Neural progenitor cell (in vitro differentiated cells): Measurements from ENCODE around the gene MAP2K1. TPM values are rescaled to one million over a fixed set of nuclear protein-coding genes. Genes with fewer than 3 reads are reported as not detected.

Experiments
- DNase-seq: peaks from one replicate; pipeline ENCODE4 v3.0.0-alpha.2; 2016; ENCODE audit warnings: low spot score
- H2AFZ ChIP-seq: fragments of 200-600 bp; sonication (generic); replicated peaks from 2 replicates; pipeline ENCODE4 v1.6.1; 2016; ENCODE audit warnings: antibody characterized with exemption
- H3F3A ChIP-seq: fragments of 200-600 bp; sonication (generic); 2 replicates; pipeline ENCODE4 v1.6.1; 2016; ENCODE audit warnings: antibody characterized with exemption, low read depth
- H3K27ac ChIP-seq: fragments of 200-600 bp; sonication (generic); 2 replicates; pipeline ENCODE4 v1.5.1; 2016; ENCODE audit warnings: mild to moderate bottlenecking
- H3K27me3 ChIP-seq: fragments of 200-600 bp; sonication (generic); 2 replicates; pipeline ENCODE4 v1.6.1; 2016; ENCODE audit warnings: mild to moderate bottlenecking, moderate library complexity
- H3K36me3 ChIP-seq: fragments of 200-600 bp; sonication (generic); 2 replicates; pipeline ENCODE4 v1.5.1; 2016
- H3K4me1 ChIP-seq: fragments of 200-600 bp; sonication (generic); 2 replicates; pipeline ENCODE4 v1.6.1; 2016; ENCODE audit warnings: mixed run types
- H3K4me2 ChIP-seq: fragments of 200-600 bp; sonication (generic); 2 replicates; pipeline ENCODE4 v1.6.1; 2016
- H3K4me3 ChIP-seq: fragments of 200-600 bp; sonication (generic); 2 replicates; pipeline ENCODE4 v1.5.1; 2016
- H3K79me2 ChIP-seq: fragments of 200-600 bp; sonication (generic); 2 replicates; pipeline ENCODE4 v1.6.1; 2016; ENCODE audit warnings: low read depth
- H3K9ac ChIP-seq: fragments of 200-600 bp; sonication (generic); 2 replicates; pipeline ENCODE4 v1.6.1; 2016
- H3K9me3 ChIP-seq: fragments of 200-600 bp; sonication (generic); 2 replicates; pipeline ENCODE4 v1.5.1; 2016; ENCODE audit warnings: low read depth
- H4K20me1 ChIP-seq: fragments of 200-600 bp; sonication (generic); 2 replicates; pipeline ENCODE4 v1.6.1; 2016; ENCODE audit warnings: low read depth
- H3K27ac Mint-ChIP-seq: 3 replicates; pipeline ENCODE4 v1.8.0; 2021; ENCODE audit warnings: mixed read lengths
- H3K27me3 Mint-ChIP-seq: 2 replicates; pipeline ENCODE4 v1.8.0; 2022; ENCODE audit warnings: low read depth, mild to moderate bottlenecking, inconsistent platforms, moderate library complexity, mixed read lengths; ENCODE audit not compliant: insufficient read depth
- H3K36me3 Mint-ChIP-seq: 3 replicates; pipeline ENCODE4 v1.8.0; 2021; ENCODE audit warnings: mixed read lengths
- H3K4me1 Mint-ChIP-seq: 3 replicates; pipeline ENCODE4 v1.8.0; 2021; ENCODE audit warnings: mixed read lengths
- H3K4me3 Mint-ChIP-seq: 3 replicates; pipeline ENCODE4 v1.8.0; 2021; ENCODE audit warnings: mild to moderate bottlenecking, moderate library complexity, mixed read lengths
- H3K9me3 Mint-ChIP-seq: 3 replicates; pipeline ENCODE4 v1.8.0; 2020; ENCODE audit warnings: mixed read lengths
- EZH2 ChIP-seq: fragments of 200-600 bp; sonication (generic); IDR thresholded peaks from 2 replicates; pipeline ENCODE4 v1.6.1; 2017; ENCODE audit warnings: antibody characterized with exemption, mild to moderate bottlenecking, moderate library complexity
- EZH2phosphoT487 ChIP-seq: fragments of 200-600 bp; sonication (generic); IDR thresholded peaks from 2 replicates; pipeline ENCODE4 v1.6.1; 2017; ENCODE audit warnings: antibody characterized with exemption
- microRNA-seq: library from miRNA; unstranded; fragments of <30 nt; microRNA quantifications from one replicate; pipeline ENCODE4, GENCODE V29; 2016
- small RNA-seq: library from RNA; depleted of rRNA; stranded (forward); fragments of <200 nt; gene quantifications from one replicate; pipeline ENCODE3, GENCODE V24; 2015
- total RNA-seq: library from RNA; depleted of rRNA; stranded (reverse); fragments of >200 nt; gene quantifications from 2 replicates; pipeline ENCODE4 v1.2.3, GENCODE V29; 2015; ENCODE audit warnings: low replicate concordance
- TF ChIP-seq, protein P1 (sequence below): fragments of 200-600 bp; sonication (generic); IDR thresholded peaks from 2 replicates; pipeline ENCODE4 v1.5.1; 2017; ENCODE audit warnings: antibody characterized with exemption, mild to moderate bottlenecking

Gene MAP2K1
- total RNA-seq, 1 donor from 2014 or later = 55.2 TPM

- Histone ChIP-seq H3K9me3 (no peaks in the 10 kb centered on the region), H4K20me1 (no peaks in the 10 kb centered on the region), H3K27ac (no peak overlapping the region), H3K79me2 (no peaks in the 10 kb centered on the region), H3K9ac (no peak overlapping the region), H3F3A (no peaks in the 10 kb centered on the region), H3K4me2 (no peak overlapping the region), H3K4me1 (no peaks in the 10 kb centered on the region), H3K36me3 (peaks cover 4% of the 10 kb centered on the region), H2AFZ (no peak overlapping the region), H3K27me3 (no peaks in the 10 kb centered on the region), H3K4me3 (no peak overlapping the region)
- no peaks in the 10 kb centered on the region for H3K9me3 Mint-ChIP-seq
- H3K4me1 Mint-ChIP-seq = no peaks in the 10 kb centered on the region
- no peak overlapping the region for H3K27ac Mint-ChIP-seq
- no peak for DNase-seq
- H3K27me3 Mint-ChIP-seq = no peaks in the 10 kb centered on the region
- H3K4me3 Mint-ChIP-seq = no peak overlapping the region
- TF ChIP-seq, protein P1, sequence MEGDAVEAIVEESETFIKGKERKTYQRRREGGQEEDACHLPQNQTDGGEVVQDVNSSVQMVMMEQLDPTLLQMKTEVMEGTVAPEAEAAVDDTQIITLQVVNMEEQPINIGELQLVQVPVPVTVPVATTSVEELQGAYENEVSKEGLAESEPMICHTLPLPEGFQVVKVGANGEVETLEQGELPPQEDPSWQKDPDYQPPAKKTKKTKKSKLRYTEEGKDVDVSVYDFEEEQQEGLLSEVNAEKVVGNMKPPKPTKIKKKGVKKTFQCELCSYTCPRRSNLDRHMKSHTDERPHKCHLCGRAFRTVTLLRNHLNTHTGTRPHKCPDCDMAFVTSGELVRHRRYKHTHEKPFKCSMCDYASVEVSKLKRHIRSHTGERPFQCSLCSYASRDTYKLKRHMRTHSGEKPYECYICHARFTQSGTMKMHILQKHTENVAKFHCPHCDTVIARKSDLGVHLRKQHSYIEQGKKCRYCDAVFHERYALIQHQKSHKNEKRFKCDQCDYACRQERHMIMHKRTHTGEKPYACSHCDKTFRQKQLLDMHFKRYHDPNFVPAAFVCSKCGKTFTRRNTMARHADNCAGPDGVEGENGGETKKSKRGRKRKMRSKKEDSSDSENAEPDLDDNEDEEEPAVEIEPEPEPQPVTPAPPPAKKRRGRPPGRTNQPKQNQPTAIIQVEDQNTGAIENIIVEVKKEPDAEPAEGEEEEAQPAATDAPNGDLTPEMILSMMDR = no peak
- no peak for TF ChIP-seq EZH2phosphoT487
- TF ChIP-seq EZH2 = no peak
- H3K36me3 Mint-ChIP-seq = peaks cover 11% of the 10 kb centered on the region
Measured at GRCh38 chr15:66523926-66524325, 137.2 kb downstream of the MAP2K1 start.

DNA sequence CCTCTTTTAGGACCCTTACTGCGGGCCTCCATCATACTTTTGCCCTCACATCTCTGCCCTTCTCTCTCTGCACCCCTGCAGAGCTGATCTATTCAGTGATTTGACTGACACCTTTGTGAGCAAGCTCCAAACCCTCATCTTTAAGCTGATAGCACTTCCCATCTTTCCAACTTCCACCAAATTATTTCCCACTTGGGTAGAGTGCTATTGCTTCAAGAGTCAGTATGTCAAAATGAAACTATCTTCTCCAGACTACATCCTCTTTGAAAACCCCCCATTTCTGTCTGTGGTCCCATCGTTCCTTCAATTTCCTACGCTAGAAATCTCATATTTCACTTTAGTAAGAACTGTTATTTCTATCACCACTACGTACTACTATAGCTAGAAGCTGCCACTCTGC lies 138.1 kb downstream of the MAP2K1 start:
- no peaks in the 10 kb centered on the region for H3K27me3 ChIP-seq
- no peak overlapping the region for H3K4me3 Mint-ChIP-seq
- no peak overlapping the region for H2AFZ ChIP-seq
- no peaks in the 10 kb centered on the region for H3F3A ChIP-seq
- TF ChIP-seq EZH2 (no peak), EZH2phosphoT487 (no peak)
- TF ChIP-seq, protein P1 = no peak
- H4K20me1 ChIP-seq = no peaks in the 10 kb centered on the region
- H3K27me3 Mint-ChIP-seq = no peaks in the 10 kb centered on the region
- no peak overlapping the region for H3K27ac ChIP-seq
- H3K79me2 ChIP-seq = no peaks in the 10 kb centered on the region
- no peaks in the 10 kb centered on the region for H3K9me3 Mint-ChIP-seq
- H3K9ac ChIP-seq = no peak overlapping the region
- no peaks in the 10 kb centered on the region for H3K9me3 ChIP-seq
- no peaks in the 10 kb centered on the region for H3K4me1 Mint-ChIP-seq
- no peak for DNase-seq
- peaks cover 4% of the 10 kb centered on the region for H3K36me3 ChIP-seq
- no peaks in the 10 kb centered on the region for H3K4me1 ChIP-seq
- H3K4me2 ChIP-seq = no peak overlapping the region
- no peak overlapping the region for H3K27ac Mint-ChIP-seq
- H3K4me3 ChIP-seq = no peak overlapping the region
- peaks cover 15% of the 10 kb centered on the region for H3K36me3 Mint-ChIP-seq

DNA sequence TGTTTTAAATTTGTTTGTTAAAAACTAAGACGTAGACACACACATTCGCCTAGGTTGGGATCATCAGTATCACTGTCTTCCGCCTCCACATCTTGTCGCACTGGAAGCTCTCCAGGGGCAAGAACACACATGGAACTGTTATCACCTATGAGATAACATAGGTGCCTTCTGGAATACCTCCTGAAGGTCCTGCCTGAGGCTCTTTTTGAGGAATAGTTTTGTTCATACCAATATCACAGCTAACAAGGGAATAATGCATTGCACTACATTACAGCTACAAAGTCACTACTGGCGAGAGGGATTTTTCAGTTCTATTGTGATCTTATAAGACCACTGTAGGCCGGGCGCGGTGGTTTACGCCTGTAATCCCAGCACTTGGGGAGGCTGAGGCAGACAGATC lies 148.3 kb downstream of the MAP2K1 start:
- TF ChIP-seq, protein P1 = no peak
- no peak for TF ChIP-seq EZH2phosphoT487
- TF ChIP-seq EZH2 = no peak
- Histone ChIP-seq H3K36me3 (no peaks in the 10 kb centered on the region), H3K4me2 (no peak overlapping the region), H3F3A (no peaks in the 10 kb centered on the region), H3K79me2 (no peaks in the 10 kb centered on the region), H3K9me3 (no peaks in the 10 kb centered on the region), H2AFZ (no peak overlapping the region), H3K27me3 (no peaks in the 10 kb centered on the region), H4K20me1 (no peaks in the 10 kb centered on the region), H3K9ac (no peak overlapping the region), H3K4me3 (no peak overlapping the region), H3K27ac (no peak overlapping the region), H3K4me1 (no peaks in the 10 kb centered on the region)
- H3K4me1 Mint-ChIP-seq = no peaks in the 10 kb centered on the region
- H3K27me3 Mint-ChIP-seq = no peaks in the 10 kb centered on the region
- no peak for DNase-seq
- peaks cover 9% of the 10 kb centered on the region for H3K36me3 Mint-ChIP-seq
- no peaks in the 10 kb centered on the region for H3K9me3 Mint-ChIP-seq
- H3K4me3 Mint-ChIP-seq = no peak overlapping the region
- H3K27ac Mint-ChIP-seq = no peak overlapping the region

Small RNAs within 50 kb of the gene (microRNA-seq; reads per million reads assigned to microRNA genes)
- gene MIR4512 = not detected

Small RNAs within 50 kb of the gene (small RNA-seq; reads per million reads assigned to genes)
- gene ATP5MFP6 (not detected), gene MIR4512 (not detected), gene RF00019 (not detected), gene RF01159 (not detected), gene SCARNA14 (6.2 reads per million, percentile 94 among the genes with 10 or more reads in this experiment), gene SNORD16 (not detected), gene SNORD18A (not detected), gene SNORD18B (not detected), gene SNORD18C (not detected)

Other genes with a start within 250 kb of the MAP2K1 start
- gene MEGF11, start 133.2 kb upstream of the MAP2K1 start, total RNA-seq = 0.06 and 1.5 TPM in 2 replicates
- gene DIS3L, start 93.3 kb upstream of the MAP2K1 start, total RNA-seq = 37.4 and 53.8 TPM in 2 replicates
- 19.5 and 28.9 TPM in 2 replicates for gene TIPIN, start 30.2 kb upstream of the MAP2K1 start, total RNA-seq
- 26.2 and 32.7 TPM in 2 replicates for gene SNAPC5, start 110.8 kb downstream of the MAP2K1 start, total RNA-seq
- 7,725 and 7,728 TPM in 2 replicates for gene RPL4, start 117.9 kb downstream of the MAP2K1 start, total RNA-seq
- gene ZWILCH, start 118.4 kb downstream of the MAP2K1 start, total RNA-seq = 45.2 and 89.5 TPM in 2 replicates
- gene LCTL, start 179.1 kb downstream of the MAP2K1 start, total RNA-seq = 17.2 and 19.2 TPM in 2 replicates